ENCODE data around the gene MED26.

DNA sequence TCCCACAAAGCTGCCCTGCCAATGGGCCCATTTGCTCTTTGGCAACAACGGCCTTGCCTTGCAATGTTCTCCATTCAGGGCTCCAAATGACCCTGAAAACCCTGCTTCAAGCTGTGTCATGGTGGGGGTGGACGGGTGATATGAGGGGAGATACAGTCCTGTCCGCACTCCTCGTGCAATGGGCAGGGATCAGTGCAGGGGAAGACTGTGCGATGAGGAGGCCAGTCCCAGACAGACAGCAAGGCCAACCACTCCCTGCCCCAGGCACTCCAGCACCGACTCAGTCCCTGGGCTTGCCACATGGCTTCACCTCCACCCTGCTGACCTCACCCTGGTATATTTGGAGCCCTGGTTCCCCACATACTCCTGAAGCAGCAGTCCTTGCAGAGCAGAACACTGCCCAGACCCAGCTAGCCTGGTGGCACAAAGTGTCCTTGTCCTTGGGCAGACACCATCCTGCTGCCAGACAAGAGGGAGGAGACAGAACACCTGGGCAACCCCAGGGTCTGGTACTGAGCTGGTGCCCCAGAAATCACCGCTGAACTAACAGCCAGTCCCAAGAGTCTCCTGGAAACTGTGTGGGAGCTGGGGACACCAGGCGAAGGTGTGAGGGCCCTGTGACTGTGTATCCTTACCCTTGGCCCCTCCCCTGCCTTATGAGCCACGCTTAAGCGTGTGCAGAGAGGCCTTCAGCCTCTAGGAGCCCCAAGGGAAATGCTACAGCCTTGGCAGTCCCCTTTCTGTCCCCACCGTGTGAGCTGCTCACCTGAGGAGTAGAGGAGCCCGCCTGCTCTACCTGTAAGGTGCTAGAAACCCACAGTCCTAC lies 46.6 kb downstream of the MED26 start:
- TF ChIP-seq EZH2 (IDR thresholded peaks at IDR 0.05; ENCODE audit: borderline replicate concordance, low read depth, low read length, poor library complexity, severe bottlenecking) (no peak), CTCF (conservative IDR thresholded peaks at IDR 0.05; ENCODE audit: low read depth, low read length) (no peak)

All from A673 (cell line).